Tibial artery (tissue), 4 donors: ENCODE measurements around the gene CACNA1D.

ENCODE experiments used
- DNase-seq, 2 donors: peaks; one replicate each; pipeline ENCODE4 v3.0.0-alpha.2; 2019
- H3K27ac ChIP-seq, 2 donors: fragments of 200-600 bp; sonication (generic) in 1 of 2; 1 replicate in 1 of 2; 2 replicates in 1 of 2; pipeline ENCODE4 v1.5.1; 2018 to 2019; ENCODE audit warnings: mild to moderate bottlenecking in 1 of 2
- H3K27me3 ChIP-seq, 2 donors: fragments of 200-600 bp; sonication (generic) in 1 of 2; one replicate each; pipeline versions ENCODE4 v1.5.1 to v1.6.0; 2016 to 2019
- H3K36me3 ChIP-seq, 3 donors: fragments of 200-600 bp; sonication (generic) in 2 of 3; one replicate each; pipeline ENCODE4 v1.5.1; 2016 to 2019; ENCODE audit warnings: mild to moderate bottlenecking in 2 of 3
- H3K4me1 ChIP-seq, 4 donors: fragments of 200-600 bp; sonication (generic) in 2 of 4; 1 replicate in 3 of 4; 2 replicates in 1 of 4; pipeline ENCODE4 v1.5.1; 2016 to 2019
- H3K4me3 ChIP-seq, 2 donors: fragments of 200-600 bp; sonication (generic) in 1 of 2; 1 replicate in 1 of 2; 2 replicates in 1 of 2; pipeline ENCODE4 v1.5.1; 2018 to 2019; ENCODE audit warnings: mild to moderate bottlenecking in 2 of 2
- H3K9me3 ChIP-seq, 3 donors: fragments of 200-600 bp; sonication (generic) in 1 of 3; one replicate each; pipeline ENCODE4 v1.5.1; 2016 to 2019
- CTCF ChIP-seq, 2 experiments: fragments of 200-600 bp in 1 of 2; fragments of 450-650 bp in 1 of 2; IDR thresholded peaks; one replicate each; pipeline ENCODE4 v1.5.1; 2017 to 2019; ENCODE audit warnings: antibody characterized with exemption in 2 of 2, mild to moderate bottlenecking in 1 of 2, moderate library complexity in 1 of 2
- intact Hi-C: fragments of 100-400 bp; cut with DNase I; formaldehyde crosslinking; loops from one replicate; pipeline ENCODE4 v1.15.0; 2023; ENCODE audit warnings: low total_unique reads

CACNA1D gene

GRCh38 chr3:53668872-53669271 is 174.5 kb downstream of the CACNA1D start:
- intact Hi-C loops, result no loop called here
- Histone ChIP-seq H3K4me1 (no peaks in the 10 kb centered on the region), H3K27me3 (peaks cover 0 to 14% of the 10 kb centered on the region in 2 donors), H3K27ac (no peak overlapping the region), H3K4me3 (no peak overlapping the region), H3K36me3 (no peaks in the 10 kb centered on the region), H3K9me3 (no peaks in the 10 kb centered on the region)
- no peak for DNase-seq
- no peak for TF ChIP-seq CTCF (IDR thresholded peaks at IDR 0.05)

GRCh38 chr3:53670721-53671120 is 176.3 kb downstream of the CACNA1D start:
- no peak overlapping the region for H3K27ac ChIP-seq
- no peaks in the 10 kb centered on the region for H3K9me3 ChIP-seq
- H3K4me3 ChIP-seq, result no peak overlapping the region
- peaks cover 0 to 21% of the 10 kb centered on the region in 2 donors for H3K27me3 ChIP-seq
- DNase-seq, result no peak
- H3K4me1 ChIP-seq, result no peaks in the 10 kb centered on the region
- TF ChIP-seq CTCF (IDR thresholded peaks at IDR 0.05), result no peak
- intact Hi-C loops, result no loop called here
- no peaks in the 10 kb centered on the region for H3K36me3 ChIP-seq

- Histone ChIP-seq H3K27ac (no peak overlapping the region), H3K36me3 (no peaks in the 10 kb centered on the region), H3K27me3 (peaks cover 0 to 24% of the 10 kb centered on the region in 2 donors), H3K9me3 (no peaks in the 10 kb centered on the region), H3K4me1 (no peaks in the 10 kb centered on the region), H3K4me3 (no peak overlapping the region)
- TF ChIP-seq CTCF (IDR thresholded peaks at IDR 0.05), result no peak
- DNase-seq, result no peak
- intact Hi-C loops, result no loop called here
These were observed 177.0 kb downstream of the CACNA1D start for GRCh38 chr3:53671192-53671960.

GRCh38 chr3:53671961-53672299 is 177.5 kb downstream of the CACNA1D start:
- no peak for TF ChIP-seq CTCF (IDR thresholded peaks at IDR 0.05)
- Histone ChIP-seq H3K9me3 (no peaks in the 10 kb centered on the region), H3K36me3 (no peaks in the 10 kb centered on the region), H3K4me3 (no peak overlapping the region), H3K4me1 (no peaks in the 10 kb centered on the region), H3K27ac (no peak overlapping the region), H3K27me3 (peaks cover 0 to 24% of the 10 kb centered on the region in 2 donors)
- no peak for DNase-seq
- intact Hi-C loops, result no loop called here

- no peaks in the 10 kb centered on the region for H3K4me1 ChIP-seq
- H3K9me3 ChIP-seq, result no peaks in the 10 kb centered on the region
- H3K27me3 ChIP-seq, result peaks cover 0 to 24% of the 10 kb centered on the region in 2 donors
- no peak overlapping the region for H3K27ac ChIP-seq
- no peak for DNase-seq
- TF ChIP-seq CTCF (IDR thresholded peaks at IDR 0.05), result no peak
- no peak overlapping the region for H3K4me3 ChIP-seq
- intact Hi-C loops, result no loop called here
- no peaks in the 10 kb centered on the region for H3K36me3 ChIP-seq
These were observed 178.6 kb downstream of the CACNA1D start for GRCh38 chr3:53672981-53673380.
